OCI-LY1 (cell line): ENCODE measurements around the gene TNS1.

ENCODE experiments used
- H2AFZ ChIP-seq: fragments of 200-600 bp; sonication (generic), shearing (Covaris generic); 2 replicates; pipeline ENCODE4 v1.6.0; 2014; ENCODE audit warnings: antibody characterized with exemption, mild to moderate bottlenecking, low read length
- H3F3A ChIP-seq: fragments of 200-600 bp; sonication (generic), shearing (Covaris generic); 2 replicates; pipeline ENCODE4 v1.6.0; 2014; ENCODE audit warnings: mild to moderate bottlenecking, antibody characterized with exemption, low read length, moderate library complexity; ENCODE audit not compliant: insufficient read depth
- H3K27ac ChIP-seq: fragments of 200-600 bp; sonication (generic); 2 replicates; pipeline ENCODE4 v1.5.1; 2014; ENCODE audit warnings: low read length, mixed run types, mild to moderate bottlenecking, low read depth; ENCODE audit not compliant: poor library complexity, severe bottlenecking
- H3K27me3 ChIP-seq: fragments of 200-600 bp; sonication (generic); 2 replicates; pipeline ENCODE4 v1.6.0; 2014; ENCODE audit warnings: antibody characterized with exemption, mild to moderate bottlenecking, low read length, moderate library complexity; ENCODE audit not compliant: insufficient read depth
- H3K36me3 ChIP-seq: fragments of 200-600 bp; sonication (generic); 2 replicates; pipeline ENCODE4 v1.6.1; 2014; ENCODE audit warnings: mild to moderate bottlenecking, antibody characterized with exemption, low read length, moderate library complexity, mixed read lengths; ENCODE audit not compliant: insufficient read depth
- H3K4me1 ChIP-seq: fragments of 200-600 bp; sonication (generic); 2 replicates; pipeline ENCODE4 v1.5.1; 2014; ENCODE audit warnings: mild to moderate bottlenecking, low read length, moderate library complexity; ENCODE audit not compliant: insufficient read depth, severe bottlenecking
- H3K4me2 ChIP-seq: fragments of 200-600 bp; sonication (generic), shearing (Covaris generic); 2 replicates; pipeline ENCODE4 v1.6.1; 2014; ENCODE audit warnings: low read length
- H3K4me3 ChIP-seq: fragments of 200-600 bp; sonication (generic); 2 replicates; pipeline ENCODE4 v1.5.1; 2014; ENCODE audit warnings: low read length, low read depth, mild to moderate bottlenecking, mixed read lengths; ENCODE audit not compliant: poor library complexity, severe bottlenecking
- H3K79me2 ChIP-seq: fragments of 200-600 bp; shearing (Covaris generic); 2 replicates; pipeline ENCODE4 v1.6.1; 2016; ENCODE audit warnings: mixed run types, low read length, mixed read lengths; ENCODE audit not compliant: insufficient read depth
- H3K9ac ChIP-seq: fragments of 200-600 bp; sonication (generic), shearing (Covaris generic); 2 replicates; pipeline ENCODE4 v1.6.1; 2014; ENCODE audit warnings: mild to moderate bottlenecking, low read length, mixed read lengths
- H3K9me2 ChIP-seq: fragments of 200-600 bp; sonication (generic), shearing (Covaris generic); 2 replicates; pipeline ENCODE4 v1.6.1; 2014; ENCODE audit warnings: low read depth, mild to moderate bottlenecking, low read length, mixed read lengths
- H3K9me3 ChIP-seq: fragments of 200-600 bp; shearing (Covaris generic); 2 replicates; pipeline ENCODE4 v1.6.1; 2014; ENCODE audit warnings: low read length, mixed read lengths
- H4K20me1 ChIP-seq: fragments of 200-600 bp; sonication (generic), shearing (Covaris generic); 2 replicates; pipeline ENCODE4 v1.6.0; 2016; ENCODE audit warnings: mild to moderate bottlenecking, low read length; ENCODE audit not compliant: insufficient read depth
- CTCF ChIP-seq: fragments of 200-600 bp; sonication (generic), shearing (Covaris generic); IDR thresholded peaks from 2 replicates; pipeline ENCODE4 v1.5.1; 2017; ENCODE audit warnings: mild to moderate bottlenecking, antibody characterized with exemption, low read length, moderate library complexity, mixed read lengths
- EZH2 ChIP-seq: fragments of 200-600 bp; sonication (generic), shearing (Covaris generic); IDR thresholded peaks from 2 replicates; pipeline ENCODE4 v1.8.0; 2017; ENCODE audit warnings: borderline replicate concordance, mixed run types, mild to moderate bottlenecking, antibody characterized with exemption, low read length, moderate library complexity, mixed read lengths

The TNS1 gene

DNA sequence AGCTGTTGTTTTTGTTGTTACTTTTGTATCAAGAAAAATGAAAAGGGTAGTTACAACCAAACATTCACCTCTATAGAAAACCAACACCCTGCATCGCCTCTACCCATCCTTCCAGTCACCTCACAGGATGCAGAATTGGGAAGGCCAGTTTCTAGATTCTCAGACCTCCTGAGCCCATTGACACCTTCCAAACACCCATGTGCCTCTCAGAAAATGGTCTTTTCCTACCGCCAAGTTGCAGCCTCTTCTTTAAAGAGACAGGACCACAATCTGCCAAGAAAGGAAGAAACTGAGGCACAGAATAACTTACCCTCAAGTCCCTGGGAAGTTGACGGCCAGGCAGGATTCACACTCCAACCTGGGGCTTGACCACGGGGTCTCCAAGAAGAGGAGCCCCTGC lies 101.4 kb downstream of the TNS1 start:
- no peaks in the 10 kb centered on the region for H3K79me2 ChIP-seq
- no peaks in the 10 kb centered on the region for H3K9me2 ChIP-seq
- H3K4me3 ChIP-seq: no peak overlapping the region
- H3K4me1 ChIP-seq: peaks cover 19% of the 10 kb centered on the region
- no peak overlapping the region; the same call in 1 of the 2 replicates for H3K4me2 ChIP-seq
- no peaks in the 10 kb centered on the region for H3K36me3 ChIP-seq
- no peak overlapping the region for H3K9ac ChIP-seq
- no peaks in the 10 kb centered on the region for H4K20me1 ChIP-seq
- H3K9me3 ChIP-seq: no peaks in the 10 kb centered on the region
- no peak overlapping the region for H3K27ac ChIP-seq
- TF ChIP-seq EZH2 (no peak), CTCF (no peak)
- no peak overlapping the region for H2AFZ ChIP-seq
- H3K27me3 ChIP-seq: no peaks in the 10 kb centered on the region; the same call in none of the 2 replicates
- no peaks in the 10 kb centered on the region for H3F3A ChIP-seq

- no peaks in the 10 kb centered on the region for H4K20me1 ChIP-seq
- H3K4me2 ChIP-seq: no peak overlapping the region; the same call in 1 of the 2 replicates
- peaks cover 19% of the 10 kb centered on the region for H3K4me1 ChIP-seq
- TF ChIP-seq CTCF (no peak), EZH2 (no peak)
- no peak overlapping the region for H3K4me3 ChIP-seq
- no peaks in the 10 kb centered on the region for H3K9me3 ChIP-seq
- no peaks in the 10 kb centered on the region for H3F3A ChIP-seq
- no peaks in the 10 kb centered on the region for H3K79me2 ChIP-seq
- H3K27ac ChIP-seq: no peak overlapping the region
- H3K9me2 ChIP-seq: no peaks in the 10 kb centered on the region
- no peak overlapping the region for H3K9ac ChIP-seq
- no peak overlapping the region for H2AFZ ChIP-seq
- H3K27me3 ChIP-seq: no peaks in the 10 kb centered on the region; the same call in none of the 2 replicates
- no peaks in the 10 kb centered on the region for H3K36me3 ChIP-seq
These were observed 101.9 kb downstream of the TNS1 start for GRCh38 chr2:217900780-217901360.

DNA sequence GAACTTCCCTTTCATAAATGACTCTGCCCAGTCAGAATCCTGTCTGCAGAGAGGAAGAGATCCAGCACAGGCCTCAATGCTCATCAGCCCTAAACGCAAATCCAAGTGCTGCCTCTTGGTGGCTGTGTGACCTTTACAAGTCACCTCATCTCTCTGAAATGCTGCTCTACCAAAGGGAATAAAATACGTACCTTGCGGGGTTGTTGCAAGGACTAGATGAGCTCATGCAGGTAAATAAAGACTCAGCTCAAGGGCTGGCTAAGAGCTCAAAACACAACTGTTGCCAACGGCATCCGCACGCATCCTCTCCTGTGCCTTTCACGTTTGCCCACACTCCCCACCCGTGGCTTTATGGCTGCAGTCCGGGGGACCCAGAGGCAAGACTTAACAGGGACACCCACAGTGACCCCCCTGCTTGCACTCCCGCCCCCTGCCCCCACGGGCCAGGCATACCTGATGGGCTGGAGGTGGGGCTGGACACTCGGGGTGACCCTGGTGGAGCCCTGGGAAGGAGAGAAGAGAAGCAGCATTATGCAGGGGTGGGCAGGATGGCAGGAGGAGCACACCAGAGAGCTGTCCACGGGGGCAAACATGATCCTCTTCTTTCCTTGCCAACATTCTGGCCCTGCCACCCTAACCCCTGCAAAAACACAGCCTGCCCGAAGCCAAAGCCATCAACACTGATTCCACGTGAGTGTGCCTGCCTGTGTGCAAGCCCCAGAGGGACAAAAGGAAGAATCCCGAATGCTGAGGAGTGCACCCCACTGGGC lies 102.6 kb downstream of the TNS1 start:
- H3F3A ChIP-seq: no peaks in the 10 kb centered on the region
- H3K9me3 ChIP-seq: no peaks in the 10 kb centered on the region
- H3K27me3 ChIP-seq: peaks cover 2% of the 10 kb centered on the region
- no peak overlapping the region for H3K27ac ChIP-seq
- no peak overlapping the region for H3K4me2 ChIP-seq
- no peak overlapping the region for H2AFZ ChIP-seq
- H3K79me2 ChIP-seq: no peaks in the 10 kb centered on the region
- H3K9me2 ChIP-seq: no peaks in the 10 kb centered on the region
- H3K4me1 ChIP-seq: peaks cover 19% of the 10 kb centered on the region
- no peak overlapping the region for H3K4me3 ChIP-seq
- H3K9ac ChIP-seq: no peak overlapping the region
- no peak for TF ChIP-seq EZH2
- TF ChIP-seq CTCF: no peak
- no peaks in the 10 kb centered on the region for H4K20me1 ChIP-seq
- no peaks in the 10 kb centered on the region for H3K36me3 ChIP-seq
